ENCODE measurements around the gene MATN1.

The MATN1 gene

GRCh38 chr1:30672661-30673060 is 50.7 kb downstream of the MATN1 start:
- TF ChIP-seq CTCF (IDR thresholded peaks at IDR 0.05) = no peak

GRCh38 chr1:30670240-30671060 is 52.9 kb downstream of the MATN1 start:
- TF ChIP-seq CTCF (IDR thresholded peaks at IDR 0.05) = no peak

DNA sequence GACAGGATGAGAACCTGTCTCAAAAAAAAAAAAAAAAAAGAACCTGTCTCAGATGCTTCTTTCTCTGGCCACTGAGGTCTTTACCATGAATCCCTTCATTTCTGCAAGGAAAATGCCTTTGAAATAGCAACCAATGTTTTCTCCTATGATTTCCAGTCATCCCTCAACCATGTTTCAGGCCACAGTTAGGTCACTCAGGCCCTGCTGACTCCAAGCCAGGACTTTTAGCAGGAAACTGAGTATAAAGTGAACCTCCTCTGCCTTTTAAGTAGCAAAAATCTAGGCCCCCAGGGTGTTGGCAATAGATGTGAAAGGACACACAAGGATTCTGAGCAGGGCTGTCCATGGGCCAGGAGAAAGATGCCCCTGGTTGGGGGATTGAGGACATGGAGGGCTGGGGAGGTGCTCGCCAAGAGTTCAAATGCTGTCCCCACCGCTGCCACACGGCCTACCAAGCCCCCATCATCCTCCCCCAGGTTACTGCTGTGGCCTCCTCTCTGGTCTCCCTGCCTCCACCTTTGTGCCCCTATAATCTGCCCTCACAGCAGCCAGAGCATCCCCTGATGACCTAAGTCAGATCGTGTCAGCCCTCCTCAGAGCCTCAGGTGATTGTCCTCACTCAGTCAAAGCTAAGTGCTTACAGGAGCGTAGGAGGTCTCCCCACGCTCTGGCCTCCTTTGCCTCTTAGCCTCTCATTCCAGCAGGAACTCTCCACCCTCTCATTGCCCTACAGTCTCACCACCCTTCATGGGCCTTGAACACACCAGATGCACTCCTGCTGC is 54.6 kb downstream of the MATN1 start:
- no peak for TF ChIP-seq CTCF (IDR thresholded peaks at IDR 0.05)

DNA sequence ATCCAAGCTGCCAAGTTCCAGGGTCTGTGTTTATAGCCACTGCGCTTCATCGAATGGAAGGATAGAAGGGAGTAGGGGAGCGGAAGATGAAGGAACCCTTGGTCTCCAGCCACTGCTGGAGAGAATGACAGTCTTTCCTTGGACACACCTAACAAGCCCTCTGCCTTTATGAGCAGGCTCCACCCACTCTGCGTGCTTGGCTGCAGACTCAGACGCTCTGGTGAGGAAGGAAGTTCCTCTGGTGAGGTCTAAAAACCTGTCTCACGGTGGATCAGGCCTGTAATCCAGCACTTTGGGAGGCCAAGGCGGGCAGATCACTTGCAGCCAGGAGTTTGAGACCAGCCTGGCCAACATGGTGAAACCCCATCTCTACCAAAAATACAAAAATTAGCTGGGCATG is 55.4 kb downstream of the MATN1 start:
- no peak for TF ChIP-seq CTCF (IDR thresholded peaks at IDR 0.05)

DNA sequence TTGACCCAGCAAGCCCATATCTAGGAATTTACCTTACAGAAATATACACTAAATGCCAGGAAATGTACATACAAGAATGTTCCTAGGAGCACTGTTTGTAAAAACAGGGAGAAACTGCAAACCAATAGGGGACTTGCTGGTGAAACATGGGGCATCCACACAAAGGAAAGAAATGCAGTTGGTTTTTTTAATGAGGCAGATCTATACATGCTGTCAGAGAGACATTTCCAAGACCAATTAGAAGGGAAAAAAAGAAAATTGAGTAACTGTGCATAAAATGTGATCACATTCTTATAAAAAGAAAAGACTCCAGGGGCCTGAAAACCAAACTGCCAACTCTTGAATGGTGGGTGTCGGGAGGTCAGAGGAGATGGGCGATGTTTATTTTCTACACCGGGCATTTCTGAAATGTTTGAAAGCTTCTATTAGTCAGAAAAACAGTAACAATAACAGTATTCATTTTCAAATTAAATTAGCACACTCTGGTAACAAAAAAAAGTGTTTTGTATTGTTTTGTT is 56.6 kb downstream of the MATN1 start:
- no peak for TF ChIP-seq CTCF (IDR thresholded peaks at IDR 0.05)

GRCh38 chr1:30665216-30666010 is 58.0 kb downstream of the MATN1 start:
- TF ChIP-seq CTCF (IDR thresholded peaks at IDR 0.05) = no peak

- no peak for TF ChIP-seq CTCF (IDR thresholded peaks at IDR 0.05)
These were observed 59.2 kb downstream of the MATN1 start for GRCh38 chr1:30664103-30664755.

Data from LNCAP (cell line).